HG02642 (cell line): ENCODE measurements around the gene E2F7.
A peak's percentile ranks its signal among the peaks of the same experiment; 100 is the strongest.

Experiments used
- ATAC-seq: cut with Tn5 transposase; IDR thresholded peaks from one replicate; pipeline ENCODE4 v1.9.1; 2021; ENCODE audit warnings: mild to moderate bottlenecking; ENCODE audit not compliant: unreplicated experiment, poor library complexity

E2F7 gene

GRCh38 chr12:77064896-77065360 is 441 bp downstream of the E2F7 start:
- ATAC-seq = peak; percentile 17

DNA sequence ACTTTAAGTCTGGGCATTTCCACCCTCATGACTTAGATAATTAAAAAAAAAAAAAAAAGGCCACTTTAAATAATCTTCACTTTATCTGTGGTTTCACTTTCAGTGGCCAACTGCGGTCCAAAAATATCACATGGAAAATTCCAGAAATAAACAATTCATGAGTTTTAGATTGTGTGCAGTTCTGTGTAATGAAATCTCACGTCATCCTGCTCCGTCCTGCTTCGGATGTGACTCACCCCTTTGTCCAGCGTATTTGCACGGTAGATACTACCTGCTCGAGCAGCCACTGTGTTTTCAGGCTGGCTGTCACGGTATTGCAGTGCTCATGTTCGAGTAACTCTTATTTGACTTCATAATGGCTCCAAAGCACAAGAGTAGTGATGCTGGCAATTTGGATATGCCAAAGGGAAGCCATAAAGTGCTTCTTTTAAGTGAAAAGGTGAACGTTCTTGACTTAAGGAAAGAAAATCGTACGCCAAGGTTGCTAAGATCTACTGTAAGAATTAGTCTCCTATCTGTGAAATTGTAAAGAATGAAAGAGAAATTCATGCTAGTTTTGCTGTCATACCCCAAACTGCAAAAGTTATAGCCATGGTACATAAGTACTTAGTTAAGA is 2.4 kb downstream of the E2F7 start:
- ATAC-seq = peak; percentile 33

DNA sequence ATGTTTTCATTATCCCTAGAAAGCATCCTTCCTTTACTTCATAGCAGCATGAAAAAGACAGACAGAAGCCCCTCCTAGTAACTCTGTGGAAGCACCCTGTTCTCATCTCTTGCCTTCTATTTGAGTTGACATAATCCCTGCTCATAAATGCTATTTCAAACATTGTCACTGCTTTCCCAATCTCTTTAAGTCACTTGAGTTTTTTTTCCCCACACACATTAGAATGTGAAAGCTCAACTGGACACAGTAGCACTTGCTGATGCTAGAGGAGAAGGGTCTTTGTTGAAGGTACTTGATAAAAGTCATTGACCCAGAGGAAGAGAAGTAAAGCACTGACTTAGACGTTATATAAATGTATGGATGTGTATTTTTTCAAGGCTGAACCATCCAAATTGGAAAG is 3.0 kb downstream of the E2F7 start:
- no peak for ATAC-seq

DNA sequence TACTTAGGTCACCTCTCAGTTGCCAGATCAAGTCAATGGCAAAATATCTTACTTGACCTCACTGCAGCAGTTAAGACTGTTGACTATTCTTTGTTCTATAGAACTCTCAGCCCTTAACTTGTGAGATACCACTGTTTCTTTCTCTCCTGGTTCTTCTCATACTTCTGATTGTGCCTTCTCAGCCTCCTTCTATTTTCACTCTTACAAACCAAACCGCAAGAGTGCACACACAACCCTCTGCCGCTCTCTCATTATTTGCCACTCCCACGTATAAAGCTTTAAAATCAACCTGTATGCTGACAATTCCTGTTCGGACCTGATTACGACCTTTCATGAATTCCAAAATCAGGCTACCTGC is 4.5 kb downstream of the E2F7 start:
- peak; percentile 34 for ATAC-seq

DNA sequence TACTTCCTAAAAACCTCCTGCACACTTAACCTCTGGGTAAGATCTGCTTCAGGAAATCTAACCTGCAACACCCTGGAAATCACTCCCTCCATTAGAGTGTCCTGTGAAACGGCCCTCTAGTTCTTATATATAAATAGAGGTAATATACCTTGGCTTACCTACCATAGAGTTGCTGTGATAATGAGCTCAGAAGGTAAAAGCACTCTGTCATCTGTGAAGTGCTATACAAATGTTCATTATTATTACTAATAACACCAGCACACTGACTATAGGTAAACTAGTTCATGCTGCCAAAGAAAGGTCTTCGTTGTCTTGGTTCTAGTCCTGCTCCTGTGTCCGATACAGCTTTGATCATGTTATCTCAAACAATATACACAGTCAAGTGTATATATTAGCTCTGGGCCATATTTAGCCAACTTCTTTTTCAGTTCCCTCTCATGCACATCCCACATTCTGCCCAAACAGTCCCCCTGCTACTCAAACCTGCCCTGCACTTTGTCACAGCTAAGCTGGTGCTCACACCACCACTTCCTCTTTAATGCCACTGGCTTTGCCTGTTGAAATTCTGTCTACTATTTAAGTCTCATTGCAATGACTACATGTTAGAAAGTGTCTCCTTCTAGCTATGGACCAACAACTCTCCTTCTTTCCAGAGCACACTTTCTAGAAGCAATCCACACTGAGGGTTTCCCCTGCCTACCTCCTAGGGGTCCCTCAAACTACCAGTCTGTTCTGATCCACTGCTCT is 5.1 kb downstream of the E2F7 start:
- ATAC-seq = peak; percentile 76

GRCh38 chr12:77058740-77059139 is 6.6 kb downstream of the E2F7 start:
- ATAC-seq = no peak

DNA sequence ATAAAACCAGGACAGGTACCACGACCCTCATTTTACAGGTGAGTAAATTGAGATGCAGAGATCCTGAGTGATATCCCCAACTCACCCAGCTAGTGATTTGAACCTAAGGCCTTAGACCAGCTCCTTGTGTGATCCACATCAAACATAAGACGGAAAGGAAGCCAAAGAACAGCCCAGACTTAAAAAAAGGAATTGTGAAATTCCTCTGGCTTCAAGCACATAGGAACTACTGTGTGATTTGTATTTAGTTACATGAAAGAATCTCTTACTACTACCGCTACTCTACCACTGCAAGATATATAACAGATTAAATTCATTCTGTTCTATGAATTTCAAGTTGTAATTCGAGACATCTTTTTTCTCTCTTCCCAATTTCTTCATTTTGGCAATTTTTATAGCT is 10.5 kb downstream of the E2F7 start:
- ATAC-seq = no peak

- no peak for ATAC-seq
Observed at GRCh38 chr12:77053259-77053658, 12.1 kb downstream of the E2F7 start.

- peak; percentile 99 for ATAC-seq
Observed at GRCh38 chr12:77049767-77050353, 15.5 kb downstream of the E2F7 start.

- no peak for ATAC-seq
Observed at GRCh38 chr12:77047341-77048109, 17.8 kb downstream of the E2F7 start.

DNA sequence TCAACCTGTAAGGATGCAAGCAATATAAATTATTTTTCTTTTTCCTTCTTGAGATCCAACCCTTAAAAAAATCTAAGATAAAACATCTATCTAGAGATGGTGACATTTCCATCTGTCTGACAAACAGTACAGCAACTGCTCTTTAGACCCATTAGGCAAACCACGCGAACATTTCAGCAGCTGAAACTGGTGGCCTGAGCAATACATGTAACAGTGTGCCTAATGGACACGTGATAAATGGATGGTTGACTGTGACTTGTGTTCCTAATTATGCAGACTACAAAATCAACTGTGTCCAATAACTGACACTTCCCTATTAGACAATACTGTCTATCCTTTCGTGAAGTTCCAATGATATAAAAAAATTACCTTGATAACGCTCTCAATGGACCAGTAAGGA is 18.9 kb downstream of the E2F7 start:
- no peak for ATAC-seq

GRCh38 chr12:77045183-77045582 is 20.2 kb downstream of the E2F7 start:
- ATAC-seq = no peak

DNA sequence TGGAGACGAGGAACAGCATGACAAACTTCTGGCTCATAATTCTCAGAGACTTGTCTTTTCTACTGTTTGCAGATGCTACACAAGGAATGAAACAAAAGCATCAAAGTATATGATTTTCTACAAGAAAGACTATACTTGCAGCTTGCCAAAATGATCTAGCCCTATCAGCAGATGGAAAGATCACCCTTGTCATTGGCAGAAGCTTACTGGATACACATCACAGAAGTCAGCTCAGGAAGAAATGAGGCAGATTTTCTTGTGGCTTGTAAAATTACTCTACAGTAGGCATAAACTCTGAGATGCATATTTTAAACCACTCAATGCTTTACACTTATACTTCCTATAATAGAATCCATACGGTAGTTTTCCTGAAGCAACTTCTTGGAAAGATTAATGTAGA is 20.6 kb downstream of the E2F7 start:
- ATAC-seq = no peak

DNA sequence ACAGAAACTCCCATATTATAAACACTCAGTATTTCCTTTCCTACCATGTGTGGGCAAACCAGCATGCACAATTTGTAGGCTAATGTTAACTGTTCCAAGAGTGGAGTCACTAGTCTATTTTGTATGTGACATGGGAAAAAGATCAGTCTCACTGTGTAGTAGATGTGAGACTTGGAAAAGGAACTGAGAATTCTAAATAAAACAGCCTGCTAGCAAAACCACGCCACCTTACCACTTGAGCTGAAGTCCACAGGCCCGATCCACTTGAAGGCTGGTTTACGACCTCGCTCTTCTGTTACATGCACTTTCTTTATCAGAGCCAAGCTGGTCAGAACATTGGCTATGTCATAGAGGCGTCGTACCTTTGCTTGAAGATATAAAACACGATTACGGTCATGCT is 22.5 kb downstream of the E2F7 start:
- ATAC-seq = peak; percentile 66

GRCh38 chr12:77040231-77040630 is 25.1 kb downstream of the E2F7 start:
- ATAC-seq = no peak

- no peak for ATAC-seq
Observed at GRCh38 chr12:77035226-77035625, 30.1 kb downstream of the E2F7 start.

- ATAC-seq = no peak
Observed at GRCh38 chr12:77033658-77034536, 31.5 kb downstream of the E2F7 start.

GRCh38 chr12:77032406-77032805 is 33.0 kb downstream of the E2F7 start:
- ATAC-seq = no peak

- ATAC-seq = no peak
Observed at GRCh38 chr12:77031745-77032144, 33.6 kb downstream of the E2F7 start.

- ATAC-seq = no peak
Observed at GRCh38 chr12:77025782-77026314, 39.5 kb downstream of the E2F7 start.
